GM21825 (cell line): Measurements from ENCODE around the gene F2R.
A peak's percentile ranks its signal among the peaks of the same experiment; 100 is the strongest.

Source experiments
- ATAC-seq: cut with Tn5 transposase; IDR thresholded peaks from one replicate; pipeline ENCODE4 v1.9.1; 2021; ENCODE audit warnings: mild to moderate bottlenecking, moderate library complexity; ENCODE audit not compliant: unreplicated experiment

Gene F2R

DNA sequence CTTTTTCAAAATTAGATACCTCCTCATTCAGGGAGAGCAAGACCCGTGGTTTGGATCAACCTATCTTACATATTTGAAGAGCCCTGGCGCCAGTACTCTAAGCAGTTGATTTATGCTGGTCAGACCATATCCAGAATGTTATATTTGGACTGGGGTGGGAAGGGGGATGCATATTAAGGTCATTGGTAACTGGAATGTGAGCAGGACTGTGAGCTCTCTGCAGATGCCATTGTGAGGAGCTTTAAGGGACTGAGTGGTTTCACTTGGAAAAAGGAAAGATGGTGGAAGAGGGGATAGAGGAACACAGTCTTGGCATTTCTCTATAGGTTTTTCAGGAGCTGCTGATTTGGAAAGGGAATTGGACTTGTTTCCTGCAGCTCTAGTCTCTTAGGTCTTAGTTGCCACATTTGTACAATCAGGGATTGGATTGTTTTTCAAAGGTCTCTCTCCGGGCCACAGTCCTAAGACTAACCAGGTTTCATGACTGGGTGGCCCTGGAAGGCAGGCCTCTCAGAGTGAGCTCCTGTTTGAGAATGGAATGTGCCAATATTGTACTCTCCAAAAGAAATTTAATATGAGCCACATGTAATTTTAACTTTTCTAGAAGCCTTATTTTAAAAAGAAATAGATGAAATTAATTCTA, 25.8 kb upstream of the F2R start:
- no peak for ATAC-seq

GRCh38 chr5:76690704-76691466, 25.0 kb upstream of the F2R start:
- no peak for ATAC-seq

DNA sequence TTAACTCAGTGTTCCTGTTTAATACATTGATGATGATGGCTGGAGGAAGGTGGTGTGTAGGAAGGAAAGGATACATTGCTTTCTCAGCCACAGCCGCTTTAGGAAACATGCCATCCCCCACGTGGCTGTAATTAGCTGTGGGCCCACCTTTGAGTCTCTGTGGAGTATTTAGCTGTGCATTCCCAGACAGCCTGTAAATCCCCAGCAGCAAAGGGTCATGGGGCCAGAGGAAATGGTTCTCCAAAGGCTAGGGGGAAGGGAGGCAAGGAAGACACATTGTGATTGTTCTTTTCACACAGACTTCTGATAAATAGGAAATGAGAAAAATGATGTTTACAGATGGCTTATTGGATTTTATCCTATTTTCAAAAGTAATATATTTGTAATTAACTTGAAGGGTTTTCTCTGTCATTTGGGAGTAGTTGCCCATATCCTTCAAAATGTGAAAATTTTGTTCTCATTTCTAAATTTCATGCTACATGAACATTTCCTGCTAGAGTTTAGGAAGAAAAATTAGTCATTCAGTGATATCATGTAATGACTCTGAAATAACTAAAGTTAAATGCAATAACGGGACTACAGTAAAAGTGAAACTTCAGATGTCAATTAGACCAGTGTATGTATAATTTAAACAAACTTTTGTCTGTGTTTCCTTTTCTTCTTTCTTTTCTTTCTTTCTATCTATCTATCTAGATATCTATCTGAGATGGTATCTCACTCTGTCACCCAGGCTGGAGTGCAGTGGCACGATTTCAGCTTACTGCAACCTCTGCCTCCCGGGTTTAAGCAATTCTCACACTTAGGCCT, 24.3 kb upstream of the F2R start:
- ATAC-seq: no peak

DNA sequence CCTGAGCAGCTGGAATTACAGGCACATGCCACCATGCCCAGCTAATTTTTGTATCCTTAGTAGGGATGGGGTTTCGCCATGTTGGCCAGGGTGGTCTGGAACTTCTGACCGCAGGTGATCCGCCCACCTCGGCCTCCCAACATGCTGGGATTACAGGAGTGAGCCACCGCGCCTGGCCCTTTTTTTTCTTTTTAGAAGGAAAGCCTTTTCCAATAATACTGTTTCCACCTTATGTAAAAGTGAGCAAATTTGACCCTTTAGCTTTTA, 23.7 kb upstream of the F2R start:
- ATAC-seq: no peak

GRCh38 chr5:76692651-76693050, 23.3 kb upstream of the F2R start:
- ATAC-seq: no peak

- ATAC-seq: no peak
Observed at GRCh38 chr5:76693141-76693540, 22.8 kb upstream of the F2R start.

- no peak for ATAC-seq
Observed at GRCh38 chr5:76694317-76694716, 21.6 kb upstream of the F2R start.

GRCh38 chr5:76695346-76695745, 20.6 kb upstream of the F2R start:
- ATAC-seq: no peak

DNA sequence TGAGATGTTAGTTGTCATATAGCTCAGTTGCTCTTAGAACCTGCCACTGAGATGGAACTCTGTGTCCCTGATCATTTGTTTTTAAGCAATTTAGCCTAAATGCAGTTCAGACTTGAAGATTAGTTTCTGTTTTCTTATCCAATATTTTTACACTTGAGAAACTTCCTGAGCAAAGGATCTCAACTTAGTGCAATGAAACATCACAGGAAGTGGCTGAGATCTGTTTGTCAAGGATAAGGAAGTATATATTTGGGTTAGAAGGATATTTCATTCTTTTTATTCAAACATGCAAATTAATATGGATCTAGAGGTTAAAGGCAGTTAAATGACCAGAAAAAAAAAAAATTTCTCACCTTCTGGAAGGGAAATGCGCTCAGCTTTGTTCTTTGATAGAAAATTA, 19.7 kb upstream of the F2R start:
- no peak for ATAC-seq

GRCh38 chr5:76697670-76698069, 18.3 kb upstream of the F2R start:
- no peak for ATAC-seq

GRCh38 chr5:76700571-76700970, 15.4 kb upstream of the F2R start:
- no peak for ATAC-seq

GRCh38 chr5:76701298-76701697, 14.6 kb upstream of the F2R start:
- no peak for ATAC-seq

- no peak for ATAC-seq
Observed at GRCh38 chr5:76703707-76704106, 12.2 kb upstream of the F2R start.

- no peak for ATAC-seq
Observed at GRCh38 chr5:76704131-76704663, 11.7 kb upstream of the F2R start.

- ATAC-seq: no peak
Observed at GRCh38 chr5:76705574-76705973, 10.4 kb upstream of the F2R start.

DNA sequence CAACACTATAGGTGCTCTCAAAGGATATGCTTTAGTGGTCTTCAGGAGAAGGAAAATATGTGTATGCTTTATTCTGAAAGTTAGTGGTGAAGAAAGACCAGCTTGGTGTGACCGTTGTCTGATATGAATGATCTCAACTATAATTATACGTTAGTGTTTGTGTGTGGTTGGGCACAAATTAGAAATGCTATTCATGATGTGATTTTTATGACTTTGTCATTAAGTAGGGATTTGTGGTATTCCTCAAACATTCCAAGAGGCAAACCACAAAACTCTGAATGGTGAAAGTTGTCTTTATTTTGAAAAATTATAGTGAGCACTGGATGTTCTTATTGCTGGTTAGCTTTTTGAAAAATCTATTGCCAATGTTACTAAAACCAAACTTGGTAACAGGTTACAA, 6.2 kb upstream of the F2R start:
- ATAC-seq: no peak

DNA sequence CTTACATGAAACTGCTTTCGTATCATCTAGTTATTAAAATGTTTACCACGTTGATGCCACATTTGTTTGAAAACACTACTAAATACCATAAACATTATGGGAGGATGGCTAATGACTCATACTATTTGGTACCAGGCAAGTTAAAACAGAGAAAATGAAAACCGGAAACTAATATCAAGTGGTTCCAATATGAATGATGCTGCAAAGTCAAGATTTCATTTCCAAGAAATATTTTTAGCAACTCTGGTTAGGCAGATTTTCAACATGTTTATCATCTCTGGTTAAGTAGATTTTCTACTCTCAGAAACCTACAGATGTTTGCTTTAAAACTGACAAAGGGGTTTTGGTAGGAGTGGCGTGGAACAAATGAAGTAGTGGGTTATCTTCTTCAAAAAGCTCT, 4.9 kb upstream of the F2R start:
- no peak for ATAC-seq

DNA sequence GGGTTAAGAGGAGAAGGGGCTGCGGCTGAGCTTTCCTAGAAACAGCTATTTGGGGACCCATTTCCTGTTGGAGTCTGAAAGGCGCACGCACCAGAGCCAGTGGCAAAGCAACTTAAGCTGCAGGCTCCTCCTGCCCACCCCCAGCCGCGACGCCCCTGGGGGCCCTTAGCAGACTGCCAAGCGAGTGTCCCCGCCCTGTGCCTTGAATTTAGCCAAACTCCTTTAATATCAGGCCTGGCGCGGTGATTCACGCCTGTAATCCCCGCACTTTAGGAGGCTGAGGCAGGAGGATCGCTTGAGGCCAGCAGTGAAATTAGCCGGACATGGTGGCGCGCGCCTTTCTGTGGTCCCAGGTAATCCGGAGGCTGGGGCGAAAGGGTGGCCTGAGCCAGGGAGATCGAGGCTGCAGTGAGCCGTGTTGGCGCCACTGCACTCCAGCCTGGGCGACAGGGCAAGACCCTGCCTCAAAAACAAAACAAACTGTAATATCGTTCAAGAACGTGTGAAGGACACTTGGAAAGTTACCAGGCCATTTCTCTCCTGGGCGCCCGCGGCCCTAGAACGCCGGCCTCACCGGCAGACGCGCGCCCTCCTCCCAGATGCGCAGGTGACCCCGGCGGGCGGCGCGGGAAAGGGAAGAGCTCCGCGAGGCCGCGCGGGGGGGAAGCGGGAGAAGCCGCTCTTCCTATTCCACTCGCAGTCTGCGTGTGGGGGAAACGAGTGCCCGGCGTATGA, 1.0 kb upstream of the F2R start:
- no peak for ATAC-seq

DNA sequence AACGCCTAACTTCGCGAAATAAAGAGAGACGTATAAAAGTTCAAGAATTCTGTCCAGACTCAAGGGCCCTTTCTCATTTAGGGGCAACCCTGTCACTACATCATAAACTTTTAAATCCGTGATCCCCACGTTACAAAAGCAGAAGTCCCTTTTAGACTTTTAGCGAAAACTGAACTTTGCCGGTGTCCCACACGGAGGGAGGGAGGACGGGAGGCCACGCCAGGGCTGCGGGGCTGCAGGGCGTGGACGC, 515 bp upstream of the F2R start:
- ATAC-seq: peak; percentile 19

DNA sequence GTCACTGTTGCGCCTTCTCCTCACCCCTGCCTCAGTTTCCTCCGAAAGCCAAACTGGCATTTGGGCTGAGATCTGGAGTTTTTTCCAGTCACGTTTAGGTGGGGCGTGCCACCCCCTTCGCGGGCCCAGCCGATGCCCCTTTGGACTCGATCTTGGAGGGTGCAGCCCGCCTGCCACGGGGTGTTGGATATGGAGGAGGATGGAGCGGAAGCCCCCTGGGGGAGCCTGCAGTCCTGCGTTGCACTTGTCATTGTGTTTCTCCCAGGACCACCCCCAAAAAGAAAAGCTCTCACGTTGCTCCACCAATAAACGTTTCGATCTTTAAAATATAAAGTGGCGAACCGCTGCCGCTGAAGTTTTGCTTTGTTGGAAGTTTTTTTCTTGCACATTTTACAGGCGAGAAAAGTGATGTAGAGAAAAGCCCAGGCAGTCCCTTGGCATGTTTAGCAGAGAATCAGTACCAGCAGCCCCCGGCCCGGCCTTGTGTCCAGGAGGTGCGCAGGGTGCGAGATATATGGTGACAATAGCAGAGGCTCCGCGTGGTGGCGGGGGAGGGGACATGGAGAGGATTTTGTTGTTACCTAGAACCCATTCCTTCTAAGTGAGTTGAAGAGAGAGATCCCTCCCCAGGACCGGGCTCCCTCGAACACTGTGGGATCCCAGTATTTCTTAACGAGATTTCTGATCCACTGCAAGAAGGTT, 681 bp downstream of the F2R start:
- no peak for ATAC-seq
